Epithelial cell of proximal tubule (primary cell): ENCODE measurements around the gene CALML5. TPM values are rescaled to one million over a fixed set of nuclear protein-coding genes. Genes with fewer than 3 reads are reported as not detected.

Experiments
- DNase-seq: peaks from one replicate; pipeline ENCODE4 v3.0.0-alpha.2; 2011; ENCODE audit warnings: low read depth
- H3K4me3 ChIP-seq: 2 replicates; pipeline ENCODE4 v1.5.1; 2011; ENCODE audit warnings: low read depth, mild to moderate bottlenecking, low read length
- total RNA-seq: library from RNA; depleted of rRNA; stranded (reverse); fragments of >200 nt; gene quantifications from 2 replicates; pipeline ENCODE4 v1.2.3, GENCODE V29; 2015
- TF ChIP-seq, protein P1 (sequence below): conservative IDR thresholded peaks from 2 replicates; pipeline ENCODE4 v1.5.1; 2012; ENCODE audit warnings: low read depth, mild to moderate bottlenecking, low read length

The CALML5 gene
- total RNA-seq, 1 donor from 2014 or later = not detected

GRCh38 chr10:5524641-5525560, 25.5 kb upstream of the CALML5 start, which contains the start of gene CALML3:
Gene CALML3 (plus strand): TSS chr10:5524961. CDS start chr10:5525086, 125 bp downstream.
- no peak for DNase-seq
- H3K4me3 ChIP-seq = no peak within 1 kb of the TSS
- TF ChIP-seq, protein P1, sequence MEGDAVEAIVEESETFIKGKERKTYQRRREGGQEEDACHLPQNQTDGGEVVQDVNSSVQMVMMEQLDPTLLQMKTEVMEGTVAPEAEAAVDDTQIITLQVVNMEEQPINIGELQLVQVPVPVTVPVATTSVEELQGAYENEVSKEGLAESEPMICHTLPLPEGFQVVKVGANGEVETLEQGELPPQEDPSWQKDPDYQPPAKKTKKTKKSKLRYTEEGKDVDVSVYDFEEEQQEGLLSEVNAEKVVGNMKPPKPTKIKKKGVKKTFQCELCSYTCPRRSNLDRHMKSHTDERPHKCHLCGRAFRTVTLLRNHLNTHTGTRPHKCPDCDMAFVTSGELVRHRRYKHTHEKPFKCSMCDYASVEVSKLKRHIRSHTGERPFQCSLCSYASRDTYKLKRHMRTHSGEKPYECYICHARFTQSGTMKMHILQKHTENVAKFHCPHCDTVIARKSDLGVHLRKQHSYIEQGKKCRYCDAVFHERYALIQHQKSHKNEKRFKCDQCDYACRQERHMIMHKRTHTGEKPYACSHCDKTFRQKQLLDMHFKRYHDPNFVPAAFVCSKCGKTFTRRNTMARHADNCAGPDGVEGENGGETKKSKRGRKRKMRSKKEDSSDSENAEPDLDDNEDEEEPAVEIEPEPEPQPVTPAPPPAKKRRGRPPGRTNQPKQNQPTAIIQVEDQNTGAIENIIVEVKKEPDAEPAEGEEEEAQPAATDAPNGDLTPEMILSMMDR = no peak

DNA sequence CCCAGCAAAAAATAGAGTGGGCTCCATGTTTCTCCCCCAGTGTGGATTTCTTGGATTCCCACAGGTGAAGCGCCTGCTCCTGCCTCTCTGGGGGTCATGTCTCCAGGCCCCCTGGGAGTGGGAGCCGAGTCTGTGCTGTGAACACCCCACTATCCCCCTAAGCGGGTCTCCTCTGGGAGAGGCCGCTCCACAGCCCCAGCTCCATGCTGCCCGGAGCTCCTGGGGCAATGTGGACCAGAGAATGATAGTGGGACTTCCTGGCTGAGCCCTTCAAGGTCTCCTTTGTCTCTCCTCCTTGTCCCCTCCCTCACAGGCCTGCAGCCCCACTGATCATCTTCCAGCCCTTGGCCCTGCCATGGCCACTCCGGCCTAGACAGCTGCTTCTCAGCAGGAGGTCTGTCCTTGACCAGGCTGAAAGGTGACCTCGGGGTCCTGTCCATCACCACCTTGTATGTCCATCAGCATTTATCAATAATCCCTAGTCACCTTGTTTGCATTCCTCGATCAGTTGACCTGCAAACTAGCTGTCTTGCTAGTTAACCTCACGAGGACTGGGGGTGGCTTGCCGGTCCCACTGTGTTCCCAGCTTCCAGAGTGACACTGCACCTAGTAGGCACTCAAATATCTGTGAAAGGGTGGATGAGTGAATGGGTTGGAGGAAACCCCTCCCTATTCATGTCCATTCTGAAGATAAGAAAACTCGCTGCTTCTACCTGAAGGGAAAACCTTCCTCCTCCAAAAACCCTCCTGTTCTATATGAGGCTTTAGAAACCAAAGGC, 24.6 kb upstream of the CALML5 start:
- DNase-seq = no peak
- H3K4me3 ChIP-seq = no peak overlapping the region
- TF ChIP-seq, protein P1 = no peak

- TF ChIP-seq, protein P1 = no peak
- DNase-seq = no peak
- no peak overlapping the region for H3K4me3 ChIP-seq
These were observed 23.7 kb upstream of the CALML5 start for GRCh38 chr10:5522913-5523560.

- TF ChIP-seq, protein P1 = no peak
These were observed 19.7 kb upstream of the CALML5 start for GRCh38 chr10:5519054-5519453.

DNA sequence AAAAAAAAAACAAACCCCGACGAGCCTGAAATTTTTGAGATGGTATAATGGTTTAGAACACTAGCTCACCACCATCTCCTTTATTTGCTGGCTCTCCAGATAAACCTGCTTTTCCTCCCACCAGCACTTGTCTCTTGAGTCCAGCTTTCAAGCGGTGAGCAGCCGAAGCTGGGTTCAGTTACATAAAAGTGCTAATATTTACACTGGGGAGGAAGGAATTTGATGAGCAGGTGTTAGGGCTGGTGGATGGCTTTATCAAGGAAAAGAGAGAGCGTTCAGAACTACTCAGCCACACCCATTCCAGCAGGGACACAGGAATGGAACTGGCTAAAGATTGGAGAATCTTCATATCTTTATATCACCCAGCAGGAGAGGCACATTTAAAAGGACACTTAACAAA, 18.8 kb upstream of the CALML5 start:
- TF ChIP-seq, protein P1 = no peak
- H3K4me3 ChIP-seq = no peak overlapping the region
- DNase-seq = no peak

More at GRCh38 chr10:5519054-5519453, 19.7 kb upstream of the CALML5 start:
- no peak for DNase-seq
- H3K4me3 ChIP-seq = no peak overlapping the region

- DNase-seq = no peak
- no peak overlapping the region for H3K4me3 ChIP-seq
- TF ChIP-seq, protein P1 = no peak
These were observed 18.2 kb upstream of the CALML5 start for GRCh38 chr10:5517546-5517945.
